Measurements from ENCODE around the gene SLC25A4. TPM values are rescaled to one million over a fixed set of nuclear protein-coding genes. Genes with fewer than 3 reads are reported as not detected.

Gene SLC25A4
- total and polyA plus RNA-seq, 2 donors (not counting 3 experiments of a cell fraction or from before 2014, with no cell fraction given) = 13.5 to 13.7 TPM

DNA sequence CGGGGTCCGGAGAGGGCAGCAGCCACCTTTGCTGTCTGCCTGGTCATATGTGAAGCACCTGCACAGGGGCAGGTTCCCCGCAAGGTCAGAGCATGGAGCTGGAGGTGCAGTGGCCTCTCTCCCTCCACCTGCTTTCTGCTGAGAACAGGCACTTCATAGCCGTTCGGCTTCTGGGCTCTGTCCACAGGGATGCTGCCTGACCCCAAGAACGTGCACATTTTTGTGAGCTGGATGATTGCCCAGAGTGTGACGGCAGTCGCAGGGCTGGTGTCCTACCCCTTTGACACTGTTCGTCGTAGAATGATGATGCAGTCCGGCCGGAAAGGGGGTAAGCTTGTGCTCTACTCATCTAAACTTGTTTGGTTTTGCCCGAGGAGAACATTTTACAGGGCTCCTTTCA is 2.5 kb downstream of the SLC25A4 start:
- Histone ChIP-seq H3K9me1 (replicated peaks; ENCODE audit: control insufficient read depth, extremely low read depth, insufficient read depth, low read length) (no peaks in the 10 kb centered on the region), H3K4me1 (ENCODE audit: control insufficient read depth, extremely low read depth, insufficient read depth, low read length) (peaks cover 10% of the 10 kb centered on the region), H3K9ac (replicated peaks; ENCODE audit: extremely low read depth, insufficient read depth, low read length) (no peak overlapping the region), H3K27ac (ENCODE audit: insufficient read depth, low read depth, low read length) (no peak overlapping the region), H3K79me2 (ENCODE audit: control insufficient read depth, insufficient read depth, low read length) (no peaks in the 10 kb centered on the region), H3K4me2 (ENCODE audit: insufficient read depth, low read length) (no peak overlapping the region), H3K27me3 (ENCODE audit: control insufficient read depth in 2 of 2, insufficient read depth in 2 of 2, low read length in 2 of 2) (no peaks in the 10 kb centered on the region), H3K36me3 (ENCODE audit: control insufficient read depth in 2 of 2, extremely low read depth in 1 of 2, insufficient read depth in 2 of 2, low read length in 2 of 2) (peaks cover 0 to 2% of the 10 kb centered on the region in 2 experiments), H3K4me3 (replicated peaks in 1 of 3; ENCODE audit: insufficient read depth in 1 of 3, low read depth in 1 of 3, low read length in 3 of 3) (no peak overlapping the region), H3K9me3 (replicated peaks; ENCODE audit: control insufficient read depth, insufficient read depth, low read length) (no peaks in the 10 kb centered on the region), H2AFZ (ENCODE audit: low read depth, low read length) (no peak overlapping the region), H4K20me1 (replicated peaks; ENCODE audit: control insufficient read depth, extremely low read depth, insufficient read depth, low read length) (no peaks in the 10 kb centered on the region)
- BruUV-seq (replicated peaks) = no TSS peak
- TF ChIP-seq, protein P1, sequence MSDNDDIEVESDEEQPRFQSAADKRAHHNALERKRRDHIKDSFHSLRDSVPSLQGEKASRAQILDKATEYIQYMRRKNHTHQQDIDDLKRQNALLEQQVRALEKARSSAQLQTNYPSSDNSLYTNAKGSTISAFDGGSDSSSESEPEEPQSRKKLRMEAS (IDR thresholded peaks at IDR 0.05; ENCODE audit: insufficient read depth, insufficient read length) = no peak
- no peak for TF ChIP-seq POLR2A (IDR thresholded peaks at IDR 0.05; ENCODE audit: low read depth, low read length)
- TF ChIP-seq EZH2 (IDR thresholded peaks at IDR 0.05; ENCODE audit: borderline replicate concordance, low read depth, low read length, severe bottlenecking) = no peak
- TF ChIP-seq GATA2 (IDR thresholded peaks at IDR 0.05; ENCODE audit: insufficient read depth, insufficient read length, low read depth, low read length) = no peak
- TF ChIP-seq MYC (IDR thresholded peaks at IDR 0.05; ENCODE audit: low read depth, low read length) = no peak
- TF ChIP-seq CTCF (IDR thresholded peaks at IDR 0.05; ENCODE audit: extremely low read depth in 1 of 2, insufficient read depth in 1 of 2, low read depth in 1 of 2, low read length in 2 of 2) = no peak
- no peak for TF ChIP-seq FOS (IDR thresholded peaks at IDR 0.05; ENCODE audit: borderline replicate concordance, insufficient read depth, low read length)
- TF ChIP-seq JUN (IDR thresholded peaks at IDR 0.05; ENCODE audit: borderline replicate concordance, insufficient read depth, insufficient read length, low read depth) = no peak
- intact Hi-C loops (cut with micrococcal nuclease) (loop anchor here (10.0 kb wide), 1 partner anchor 501 kb away; the partner anchor contains the start of genes CASP3 and PRIMPOL), dilution Hi-C loops (cut with MboI; ENCODE audit: extremely low pct_ligation_motif_present, low sequenced_read_pairs) (no loop called here)
- DNase-seq (ENCODE audit: low read depth, low spot score) = no peak
- FAIRE-seq = no peak
- ChIA-PET CTCF (interaction anchor here (0.9 to 2.0 kb wide), 2 partner anchors 11 to 38 kb away, joined by 3 to 9 read pairs; no protein-coding TSS in a partner anchor), POLR2A (no interaction called here)

All from endothelial cell of umbilical vein (primary cell).